ENCODE data around the gene CYB5R3.

DNA sequence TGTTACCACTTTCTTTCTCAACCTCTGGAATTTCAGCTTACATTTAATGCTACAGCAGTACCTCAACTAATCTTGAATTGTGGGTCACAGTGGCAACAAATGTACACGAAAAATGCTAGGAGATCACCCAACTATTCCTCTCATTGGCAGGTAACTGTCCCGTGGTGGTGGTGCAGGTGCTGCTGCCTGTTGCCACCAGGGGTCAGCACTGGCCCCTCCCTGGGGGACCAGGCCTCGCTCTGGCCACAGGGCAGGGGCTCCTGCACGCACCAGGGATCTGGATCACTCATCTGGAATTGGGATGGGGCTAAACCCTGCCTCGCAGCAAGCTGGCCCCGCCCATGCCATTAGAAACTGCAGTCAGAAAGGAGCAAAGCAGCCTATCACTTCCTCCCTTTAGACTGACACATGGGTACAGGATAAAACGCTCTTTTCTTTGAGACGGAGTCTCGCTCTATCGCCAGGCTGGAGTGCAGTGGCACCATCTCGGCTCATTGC is 27.6 kb downstream of the CYB5R3 start:
- TF ChIP-seq, protein P1, sequence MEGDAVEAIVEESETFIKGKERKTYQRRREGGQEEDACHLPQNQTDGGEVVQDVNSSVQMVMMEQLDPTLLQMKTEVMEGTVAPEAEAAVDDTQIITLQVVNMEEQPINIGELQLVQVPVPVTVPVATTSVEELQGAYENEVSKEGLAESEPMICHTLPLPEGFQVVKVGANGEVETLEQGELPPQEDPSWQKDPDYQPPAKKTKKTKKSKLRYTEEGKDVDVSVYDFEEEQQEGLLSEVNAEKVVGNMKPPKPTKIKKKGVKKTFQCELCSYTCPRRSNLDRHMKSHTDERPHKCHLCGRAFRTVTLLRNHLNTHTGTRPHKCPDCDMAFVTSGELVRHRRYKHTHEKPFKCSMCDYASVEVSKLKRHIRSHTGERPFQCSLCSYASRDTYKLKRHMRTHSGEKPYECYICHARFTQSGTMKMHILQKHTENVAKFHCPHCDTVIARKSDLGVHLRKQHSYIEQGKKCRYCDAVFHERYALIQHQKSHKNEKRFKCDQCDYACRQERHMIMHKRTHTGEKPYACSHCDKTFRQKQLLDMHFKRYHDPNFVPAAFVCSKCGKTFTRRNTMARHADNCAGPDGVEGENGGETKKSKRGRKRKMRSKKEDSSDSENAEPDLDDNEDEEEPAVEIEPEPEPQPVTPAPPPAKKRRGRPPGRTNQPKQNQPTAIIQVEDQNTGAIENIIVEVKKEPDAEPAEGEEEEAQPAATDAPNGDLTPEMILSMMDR (conservative IDR thresholded peaks at IDR 0.05; ENCODE audit: low read depth, low read length) = peak; percentile 79
- TF ChIP-seq EZH2 (IDR thresholded peaks at IDR 0.05; ENCODE audit: borderline replicate concordance, low read depth, low read length, poor library complexity, severe bottlenecking) = no peak
